Limb (tissue), 2 donors: Measurements from ENCODE around the gene APBA1.
"Not testable (repeated sequence)": the region's sequence is repeated elsewhere in the genome, so short reads cannot be mapped to it uniquely, and the experiment has no call there.

ENCODE experiments used
- DNase-seq, 2 donors: peaks; one replicate each; pipeline ENCODE4 v3.0.0-alpha.2; 2016; ENCODE audit errors: extremely low spot score in 2 of 2

The APBA1 gene

GRCh38 chr9:69409936-69410335, 262.2 kb downstream of the APBA1 start:
- not testable (repeated sequence) for DNase-seq

DNA sequence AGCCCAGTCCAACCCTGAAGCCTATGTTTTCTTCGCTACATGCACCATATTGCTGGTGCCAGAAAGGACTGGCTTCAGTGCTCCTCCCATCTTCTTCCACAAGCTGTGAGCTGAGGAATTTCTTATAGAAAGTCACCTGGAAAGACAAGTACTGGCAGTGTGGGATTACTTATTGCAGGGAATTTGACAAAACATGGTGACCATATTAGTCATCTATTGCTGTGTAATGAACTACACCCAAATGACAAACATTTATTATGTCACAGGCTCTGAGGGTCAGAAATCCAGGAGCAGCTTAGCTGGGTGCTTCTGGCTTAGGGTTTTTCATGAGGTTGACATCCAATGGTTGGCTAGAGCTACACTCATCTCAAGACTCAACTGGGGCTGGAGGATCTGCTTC, 271.7 kb downstream of the APBA1 start:
- DNase-seq = no peak

DNA sequence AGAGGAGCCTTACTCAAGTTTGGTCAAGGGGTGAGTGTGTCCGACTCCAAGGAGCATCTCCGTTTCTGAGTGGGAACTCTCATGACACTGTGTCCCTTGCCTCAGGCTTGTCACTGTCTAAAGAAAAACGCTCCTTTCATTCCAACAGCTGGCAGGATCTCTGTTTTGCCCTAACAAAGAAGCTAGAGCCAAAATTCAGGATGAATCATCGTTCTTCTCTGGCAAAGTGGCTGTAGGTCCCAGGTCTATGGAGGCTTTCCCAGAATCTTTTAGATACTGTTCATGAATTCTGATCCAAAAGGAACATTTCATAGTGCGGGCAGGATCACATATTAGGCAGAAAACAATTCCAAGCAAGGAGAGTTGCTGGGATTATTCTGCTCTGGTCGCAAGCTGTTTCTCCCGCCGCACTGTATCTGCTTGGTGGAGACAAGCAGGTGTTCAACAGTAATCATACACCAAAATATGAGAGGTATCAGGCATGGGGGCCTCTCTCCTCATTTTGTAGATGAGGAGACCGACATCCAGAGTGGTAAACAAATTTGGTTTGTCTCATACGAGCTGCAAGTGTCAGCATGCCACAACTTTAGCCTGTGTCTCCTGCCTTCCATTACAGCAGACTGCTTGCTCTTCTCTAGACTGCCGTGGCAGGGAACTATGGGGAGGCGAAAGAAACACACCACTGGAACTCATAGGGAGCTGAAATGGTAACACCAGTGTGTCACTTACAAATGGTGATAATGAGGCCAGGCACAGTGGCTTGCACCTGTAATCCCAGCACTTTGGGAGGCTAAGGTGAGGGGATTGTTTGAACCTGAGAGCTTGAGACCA, 274.6 kb downstream of the APBA1 start:
- DNase-seq = no peak

DNA sequence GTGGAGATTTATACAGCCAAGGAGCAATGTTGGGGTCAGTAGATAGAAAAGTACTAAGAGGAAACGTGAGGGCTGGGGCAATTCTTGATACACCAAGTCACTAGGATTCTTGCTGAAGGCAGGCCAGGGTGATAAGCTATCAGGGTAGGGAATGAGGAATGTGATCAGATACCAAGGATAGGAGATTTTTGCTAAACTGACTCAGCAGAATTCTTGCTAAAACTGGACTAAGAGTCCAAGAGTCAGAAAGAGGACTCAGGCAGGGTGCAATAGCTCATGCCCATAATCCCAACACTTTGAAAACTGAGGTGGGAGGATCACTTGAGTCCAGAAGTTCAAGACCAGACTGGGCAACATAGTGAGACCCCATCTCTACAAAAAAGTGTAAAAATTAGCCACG, 275.4 kb downstream of the APBA1 start:
- DNase-seq = no peak

DNA sequence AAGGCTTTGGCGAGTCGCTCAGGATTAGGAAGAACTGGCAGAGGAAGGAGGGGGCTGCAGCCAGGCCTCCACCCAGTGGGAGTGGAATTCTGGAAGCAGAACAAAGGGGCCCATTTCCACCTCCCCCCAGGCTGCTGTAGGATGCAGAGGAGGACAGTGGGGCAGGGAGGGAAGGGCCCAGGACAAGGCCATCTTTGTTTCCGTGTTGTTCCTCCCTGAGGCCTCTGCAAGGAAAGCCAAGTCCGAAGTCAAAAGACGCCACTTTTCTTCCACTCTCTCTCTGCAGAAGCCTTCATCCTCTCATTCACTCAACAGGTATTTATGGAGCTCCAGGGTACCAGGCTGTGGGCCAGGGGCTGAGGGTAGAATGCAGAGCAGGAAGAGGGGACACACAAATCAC, 276.5 kb downstream of the APBA1 start:
- DNase-seq = no peak

GRCh38 chr9:69393425-69393824, 278.7 kb downstream of the APBA1 start:
- no peak for DNase-seq

GRCh38 chr9:69392826-69393225, 279.3 kb downstream of the APBA1 start:
- DNase-seq = no peak

GRCh38 chr9:69391946-69392345, 280.2 kb downstream of the APBA1 start:
- DNase-seq = no peak

- no peak for DNase-seq
These were observed 280.7 kb downstream of the APBA1 start for GRCh38 chr9:69391487-69391886.

DNA sequence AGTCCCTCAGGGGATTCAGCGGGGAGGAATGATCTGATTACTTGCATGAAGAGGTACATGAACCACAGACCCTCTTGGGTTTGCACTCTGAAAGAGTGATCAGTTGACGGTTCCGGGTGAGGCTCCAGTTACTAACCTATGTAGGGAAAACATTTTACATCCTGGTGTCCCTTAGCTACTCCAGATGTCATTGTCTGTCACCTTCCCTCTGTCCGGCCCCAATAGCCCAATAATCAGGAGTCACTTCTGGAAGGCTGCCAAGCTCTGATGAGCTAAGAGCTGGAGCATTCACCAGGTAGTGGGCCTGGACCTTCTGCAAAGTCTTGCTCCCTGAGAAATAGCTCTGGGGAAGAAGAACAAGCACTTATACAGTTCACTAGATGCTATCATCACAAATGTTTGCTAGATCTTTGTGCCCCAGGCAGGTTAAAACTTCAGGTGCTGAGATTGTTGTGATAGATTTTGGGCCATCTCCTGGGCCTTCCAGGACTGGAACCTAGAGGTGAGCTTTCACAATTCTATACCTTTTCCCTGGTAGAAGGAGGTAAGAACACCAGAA, 282.7 kb downstream of the APBA1 start:
- DNase-seq = no peak

GRCh38 chr9:69388596-69388995, 283.6 kb downstream of the APBA1 start:
- no peak for DNase-seq

GRCh38 chr9:69386651-69387050, 285.5 kb downstream of the APBA1 start:
- no peak for DNase-seq

DNA sequence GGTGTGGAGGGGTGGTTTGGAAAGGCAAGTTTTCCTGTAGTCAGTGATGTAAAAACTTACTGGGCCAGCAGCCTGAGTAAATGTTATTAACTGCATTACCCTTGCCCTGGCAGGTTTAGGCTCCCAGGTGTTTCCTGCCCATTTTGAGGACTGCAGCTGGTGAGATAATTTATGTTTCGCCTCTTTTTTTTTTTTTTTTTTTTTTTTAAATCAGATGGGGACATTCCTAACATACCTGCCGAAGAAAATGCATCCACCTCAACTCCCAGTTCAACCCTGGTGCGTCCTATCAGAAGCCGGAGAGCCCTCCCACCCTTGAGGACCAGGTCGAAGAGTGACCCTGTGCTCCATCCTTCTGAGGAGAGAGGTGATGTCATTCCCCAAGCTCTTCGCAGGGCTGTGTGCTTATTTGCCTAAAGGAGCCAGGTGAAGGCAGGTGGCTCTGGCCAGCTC, 286.6 kb downstream of the APBA1 start:
- DNase-seq = no peak

DNA sequence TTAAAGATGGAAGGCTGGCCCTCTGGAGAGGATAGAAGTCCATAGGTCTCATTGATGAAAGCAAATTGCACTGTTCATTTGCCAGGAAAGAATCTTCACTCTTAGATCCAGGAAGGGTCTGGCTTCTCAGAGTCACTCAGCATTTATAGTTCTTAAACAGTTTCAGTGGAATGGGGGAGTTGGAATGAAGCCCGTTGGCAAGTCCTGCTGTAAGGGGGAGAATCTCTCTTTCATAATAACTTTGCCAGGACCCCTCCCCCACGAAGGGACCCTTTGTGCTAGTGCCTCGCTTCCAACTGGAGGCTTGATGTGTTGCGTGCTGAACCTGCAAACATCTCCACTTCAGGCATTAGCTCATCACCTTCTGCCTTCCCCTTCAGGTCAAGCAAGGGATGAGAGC, 290.0 kb downstream of the APBA1 start:
- no peak for DNase-seq

DNA sequence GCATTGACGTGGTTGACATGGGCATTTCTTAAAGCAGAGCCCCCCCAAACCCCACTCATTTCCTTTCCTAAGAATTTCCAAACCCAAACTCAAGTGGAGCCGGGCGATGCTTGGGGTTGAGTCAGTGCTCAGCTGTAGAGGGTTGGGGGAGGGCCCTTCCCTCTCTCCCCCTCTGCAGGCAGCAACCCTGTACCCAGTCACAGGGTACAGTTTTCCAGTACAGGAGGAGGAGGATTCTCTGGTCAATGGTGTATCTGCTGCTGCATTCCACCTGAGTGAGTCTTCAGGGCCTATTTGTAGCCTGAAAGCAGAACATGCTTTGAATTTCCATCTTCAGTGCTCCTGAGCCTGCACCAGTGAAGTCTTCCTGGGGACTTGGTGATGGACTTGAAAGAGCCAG, 291.4 kb downstream of the APBA1 start:
- no peak for DNase-seq

DNA sequence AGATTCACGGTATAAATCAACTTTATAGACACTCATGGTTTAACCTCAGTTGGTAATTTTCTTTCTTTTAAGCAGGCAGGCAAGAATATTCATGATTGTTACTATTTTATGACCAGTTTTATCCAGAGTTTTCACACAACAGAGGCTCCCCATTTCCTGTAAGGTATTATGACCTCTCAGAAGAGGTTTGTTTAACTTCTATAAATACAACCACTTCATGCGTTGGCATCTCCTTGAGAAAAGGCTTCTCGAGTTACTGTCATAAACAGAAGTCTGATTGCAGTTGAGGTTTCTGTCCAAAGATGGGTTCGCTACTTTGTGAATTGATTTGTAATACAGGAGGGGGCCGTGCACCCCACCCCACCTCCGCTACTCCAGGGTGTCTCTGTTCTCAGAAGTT, 291.9 kb downstream of the APBA1 start:
- no peak for DNase-seq

GRCh38 chr9:69379270-69379982, 292.7 kb downstream of the APBA1 start:
- peak in 1 of 2 donors; percentile 10 for DNase-seq

DNA sequence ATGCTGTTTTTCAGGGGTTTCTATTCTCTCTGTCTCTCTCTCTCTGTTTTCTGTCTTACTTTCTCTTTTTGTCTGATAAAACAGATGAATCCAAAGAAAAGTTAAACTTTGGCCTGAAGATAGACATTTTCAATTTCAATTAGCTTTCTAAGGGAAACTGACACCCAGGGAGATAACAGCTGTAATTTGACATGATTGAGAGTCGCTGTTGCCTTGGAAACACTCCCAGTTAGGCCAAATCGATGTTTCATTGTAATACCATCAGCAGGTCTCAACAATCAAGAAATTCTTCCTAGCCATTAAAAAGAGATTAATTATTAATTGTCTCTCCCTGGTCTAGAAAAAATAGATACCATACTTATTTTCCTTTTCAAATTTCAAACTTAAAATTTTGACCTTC, 294.2 kb downstream of the APBA1 start:
- no peak for DNase-seq
